Panc1 (cell line): ENCODE measurements around the gene UBASH3B.

ENCODE experiments used
- POLR2AphosphoS5 ChIP-seq: IDR thresholded peaks from 2 replicates; pipeline ENCODE4 v1.6.1; 2012; ENCODE audit warnings: mild to moderate bottlenecking, low read depth, low read length, moderate library complexity
- TCF7L2 ChIP-seq: IDR thresholded peaks from 2 replicates; pipeline ENCODE4 v1.6.1; 2011; ENCODE audit warnings: mild to moderate bottlenecking, low read depth, low read length, inconsistent platforms

- TF ChIP-seq POLR2AphosphoS5 (no peak), TCF7L2 (no peak)
Measured at GRCh38 chr11:122617297-122617696, 38.2 kb upstream of the UBASH3B start.
